DLD1 (cell line): ENCODE measurements around the gene UBE2U.
"Not testable (repeated sequence)": the region's sequence is repeated elsewhere in the genome, so short reads cannot be mapped to it uniquely, and the experiment has no call there.

Source experiments
- in situ Hi-C: cut with HindIII; loops from 2 replicates; pipeline ENCODE4 v1.10.0; 2017; ENCODE audit warnings: low sequenced_read_pairs

Gene UBE2U

GRCh38 chr1:64235910-64236309, 32.5 kb downstream of the UBE2U start:
- in situ Hi-C loops = loop anchor here (10.0 kb wide), 2 partner anchors 461 to 601 kb away; partner anchors contain the start of gene ROR1

- in situ Hi-C loops = loop anchor here (10.0 kb wide), 2 partner anchors 462 to 602 kb away; partner anchors contain the start of gene ROR1
Measured at GRCh38 chr1:64236541-64236954, 33.1 kb downstream of the UBE2U start.

- in situ Hi-C loops = loop anchor here (10.0 kb wide), 2 partner anchors 465 to 605 kb away; partner anchors contain the start of gene ROR1
Measured at GRCh38 chr1:64239519-64239918, 36.1 kb downstream of the UBE2U start.

GRCh38 chr1:64240206-64240605, 36.8 kb downstream of the UBE2U start:
- in situ Hi-C loops = no loop called here

GRCh38 chr1:64241069-64241468, 37.6 kb downstream of the UBE2U start:
- in situ Hi-C loops = no loop called here

- in situ Hi-C loops = no loop called here
Measured at GRCh38 chr1:64242895-64243756, 39.7 kb downstream of the UBE2U start.

- in situ Hi-C loops = no loop called here
Measured at GRCh38 chr1:64243757-64244080, 40.3 kb downstream of the UBE2U start.

- in situ Hi-C loops = no loop called here
Measured at GRCh38 chr1:64245495-64245894, 42.1 kb downstream of the UBE2U start.

- in situ Hi-C loops = no loop called here
Measured at GRCh38 chr1:64246294-64246917, 43.0 kb downstream of the UBE2U start.

GRCh38 chr1:64248065-64248464, 44.6 kb downstream of the UBE2U start:
- in situ Hi-C loops = no loop called here

- in situ Hi-C loops = not testable (repeated sequence)
Measured at GRCh38 chr1:64250472-64250871, 47.0 kb downstream of the UBE2U start.

- in situ Hi-C loops = no loop called here
Measured at GRCh38 chr1:64251971-64252370, 48.5 kb downstream of the UBE2U start.

GRCh38 chr1:64257233-64257632, 53.8 kb downstream of the UBE2U start:
- in situ Hi-C loops = not testable (repeated sequence)

- in situ Hi-C loops = not testable (repeated sequence)
Measured at GRCh38 chr1:64258444-64258843, 55.0 kb downstream of the UBE2U start.

- in situ Hi-C loops = no loop called here
Measured at GRCh38 chr1:64263335-64263734, 59.9 kb downstream of the UBE2U start.

- in situ Hi-C loops = no loop called here
Measured at GRCh38 chr1:64263856-64264255, 60.4 kb downstream of the UBE2U start.

GRCh38 chr1:64265141-64265540, 61.7 kb downstream of the UBE2U start:
- in situ Hi-C loops = no loop called here

- in situ Hi-C loops = no loop called here
Measured at GRCh38 chr1:64266991-64267390, 63.6 kb downstream of the UBE2U start.

GRCh38 chr1:64268653-64269557, 65.5 kb downstream of the UBE2U start:
- in situ Hi-C loops = no loop called here

- in situ Hi-C loops = no loop called here
Measured at GRCh38 chr1:64269558-64269884, 66.1 kb downstream of the UBE2U start.

GRCh38 chr1:64280001-64280400, 76.6 kb downstream of the UBE2U start:
- in situ Hi-C loops = no loop called here
